D721Med (cell line): ENCODE data around the gene PAQR5.

Experiments used
- DNase-seq: peaks from one replicate; pipeline ENCODE4 v3.0.0; 2011; ENCODE audit warnings: low spot score; ENCODE audit not compliant: insufficient read length
- FAIRE-seq: peaks from 2 replicates; lab custom pipeline; 2011; peaks lifted over from hg19 to GRCh38; lab: Jason Lieb, UNC
- CTCF ChIP-seq: IDR thresholded peaks from 2 replicates; pipeline ENCODE4 v1.5.1; 2012; ENCODE audit warnings: mild to moderate bottlenecking, control low read depth; ENCODE audit not compliant: insufficient read depth; ENCODE audit errors: missing control alignments

PAQR5 gene

DNA sequence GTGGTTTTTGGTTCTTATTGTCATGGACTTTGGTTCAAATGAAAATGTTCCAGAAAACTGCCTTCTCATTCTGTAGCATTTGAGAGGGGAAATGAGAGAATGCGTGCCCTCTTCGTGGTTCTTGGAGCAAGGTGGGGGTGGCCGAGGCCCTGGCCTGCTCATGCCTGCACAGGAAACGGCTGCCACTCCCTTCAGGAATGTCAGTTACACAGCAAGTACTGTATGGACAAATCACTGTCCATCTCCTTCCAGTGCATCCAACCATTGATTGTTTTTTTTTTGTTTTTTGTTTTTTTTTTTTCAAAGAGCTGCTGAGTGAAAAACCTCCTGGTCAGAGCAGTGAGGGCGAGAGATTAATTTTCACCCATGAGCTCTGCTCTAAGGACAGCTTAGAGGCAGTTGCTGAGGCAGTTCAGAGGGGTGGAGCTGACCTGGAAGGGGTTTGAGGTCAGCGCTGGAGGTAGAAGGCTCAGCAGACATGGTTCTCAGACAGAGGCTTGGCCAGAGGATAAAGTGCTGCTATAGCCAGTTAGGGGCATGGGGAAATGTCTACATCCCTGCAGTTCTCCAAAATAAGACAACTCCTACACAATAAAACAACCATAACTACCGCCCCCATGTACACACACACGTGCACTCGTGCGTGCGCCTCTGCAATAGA, 95.2 kb downstream of the PAQR5 start:
- no peak for FAIRE-seq
- DNase-seq: no peak

GRCh38 chr15:69394556-69395282, 96.0 kb downstream of the PAQR5 start:
- TF ChIP-seq CTCF: peak; percentile 89
- DNase-seq (peak; percentile 84), FAIRE-seq (no peak)

More for the DNA sequence above, 95.2 kb downstream of the PAQR5 start:
- no peak for TF ChIP-seq CTCF

DNA sequence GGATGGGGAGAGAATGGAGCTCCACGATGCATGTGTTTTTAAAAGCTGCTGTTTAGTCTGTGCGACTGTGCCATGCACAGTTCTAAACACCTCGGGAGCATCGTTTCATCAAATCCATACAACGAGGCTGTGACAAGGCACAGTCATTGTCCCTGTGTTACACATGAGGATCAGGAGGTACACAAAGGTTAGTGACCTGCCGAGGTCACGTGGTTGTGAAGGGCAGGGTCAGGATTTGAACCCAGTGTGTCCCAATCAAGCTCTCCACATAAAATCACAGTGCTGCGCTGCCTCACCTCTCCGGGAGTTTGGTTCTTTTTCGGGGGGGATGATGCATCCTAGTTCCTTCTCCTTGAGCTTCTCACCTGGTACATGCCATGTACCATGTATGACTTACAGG, 96.7 kb downstream of the PAQR5 start:
- FAIRE-seq: no peak

GRCh38 chr15:69395991-69396390, 97.3 kb downstream of the PAQR5 start:
- no peak for TF ChIP-seq CTCF
- DNase-seq (no peak), FAIRE-seq (no peak)

More for the DNA sequence above, 96.7 kb downstream of the PAQR5 start:
- DNase-seq: no peak
- TF ChIP-seq CTCF: no peak

DNA sequence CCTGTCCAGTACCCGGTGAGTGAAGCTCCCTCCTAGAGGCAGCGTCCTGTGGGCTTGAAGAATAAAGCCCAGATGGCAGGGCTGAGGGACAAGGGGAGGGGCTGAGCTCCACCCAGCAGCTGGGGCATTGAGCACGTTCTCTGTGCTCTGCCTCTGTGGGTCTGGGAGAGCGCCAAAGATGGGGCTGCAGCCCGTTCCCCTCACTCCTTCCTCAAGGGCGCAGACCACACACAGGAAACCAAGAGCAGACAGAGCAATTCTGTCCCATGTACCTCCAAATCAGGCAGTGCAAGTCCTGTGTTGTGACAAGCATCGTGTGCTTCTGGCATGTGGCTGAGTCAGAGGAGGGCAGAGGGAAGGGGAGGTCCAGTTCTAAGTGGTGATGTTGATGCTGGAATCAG, 99.8 kb downstream of the PAQR5 start:
- TF ChIP-seq CTCF: no peak
- DNase-seq: no peak
- FAIRE-seq: no peak

GRCh38 chr15:69400850-69401249, 102.1 kb downstream of the PAQR5 start:
- DNase-seq (no peak), FAIRE-seq (no peak)
- TF ChIP-seq CTCF: no peak

DNA sequence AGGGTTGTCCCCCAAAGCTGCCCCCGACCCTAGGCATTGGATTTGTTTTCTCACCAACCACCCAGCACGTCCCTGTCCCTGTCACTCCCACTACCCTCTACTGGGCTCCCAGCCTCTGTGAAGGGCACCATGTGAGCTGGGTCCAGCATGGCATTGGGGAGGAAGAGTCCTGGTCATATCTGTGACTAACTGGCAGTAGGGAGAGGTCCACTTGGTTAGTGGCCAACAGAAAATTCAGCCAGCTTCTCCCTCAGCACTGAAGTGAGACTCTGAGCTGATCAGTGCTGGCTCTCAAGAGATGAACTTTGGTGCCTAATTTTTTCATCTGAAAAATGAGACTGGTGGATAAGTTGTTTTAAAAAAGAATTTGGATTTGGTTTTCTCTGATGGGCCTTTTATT, 104.1 kb downstream of the PAQR5 start:
- no peak for TF ChIP-seq CTCF
- FAIRE-seq (no peak), DNase-seq (no peak)
